Esophagus muscularis mucosa (tissue), 4 donors: ENCODE results near the gene HOXB7. TPM values are rescaled to one million over a fixed set of nuclear protein-coding genes. Genes with fewer than 3 reads are reported as not detected.

Source experiments
- DNase-seq: peaks from one replicate; pipeline ENCODE4 v3.0.0-alpha.2; 2017; ENCODE audit errors: extremely low spot score
- H3K27ac ChIP-seq, 4 donors: fragments of 200-600 bp; sonication (generic); replicated peaks in 1 of 4; 1 replicate in 3 of 4; 2 replicates in 1 of 4; pipeline ENCODE4 v1.5.1; 2016 to 2019; ENCODE audit warnings: mild to moderate bottlenecking in 1 of 4
- H3K27me3 ChIP-seq, 4 donors: fragments of 200-600 bp; sonication (generic); one replicate each; pipeline versions ENCODE4 v1.5.1 to v1.6.0; 2016 to 2019
- H3K36me3 ChIP-seq, 4 donors: fragments of 200-600 bp; sonication (generic); one replicate each; pipeline ENCODE4 v1.5.1; 2016 to 2019
- H3K4me1 ChIP-seq, 4 donors: fragments of 200-600 bp; sonication (generic); one replicate each; pipeline ENCODE4 v1.5.1; 2016 to 2019
- H3K4me3 ChIP-seq, 4 donors: fragments of 200-600 bp; sonication (generic); 1 replicate in 2 of 4; 2 replicates in 2 of 4; pipeline ENCODE4 v1.5.1; 2016 to 2019; ENCODE audit warnings: mild to moderate bottlenecking in 4 of 4, moderate library complexity in 1 of 4
- H3K9me3 ChIP-seq, 4 donors: fragments of 200-600 bp; sonication (generic); 1 replicate in 3 of 4; 2 replicates in 1 of 4; pipeline ENCODE4 v1.5.1; 2016 to 2019
- EP300 ChIP-seq: sonication (generic); formaldehyde crosslinking; IDR thresholded peaks from one replicate; pipeline ENCODE4 v1.6.1; 2017; ENCODE audit warnings: antibody characterized with exemption
- POLR2A ChIP-seq: fragments of 450-650 bp; IDR thresholded peaks from one replicate; pipeline ENCODE4 v1.6.1; 2017; ENCODE audit warnings: antibody characterized with exemption, moderate library complexity, mild to moderate bottlenecking, low read depth
- POLR2AphosphoS5 ChIP-seq, 2 donors: sonication (generic); formaldehyde crosslinking; IDR thresholded peaks; one replicate each; pipeline ENCODE4 v1.6.1; 2017; ENCODE audit warnings: antibody characterized with exemption in 2 of 2
- WGBS: methylation state at CpG from one replicate; pipeline ENCODE4 v1.1.5; 2018; 5-methylcytosine and 5-hydroxymethylcytosine counted together
- intact Hi-C: fragments of 100-400 bp; cut with DNase I; formaldehyde crosslinking; loops from one replicate; pipeline ENCODE4 v1.15.1; 2023
- total RNA-seq, 4 donors: library from RNA; depleted of rRNA; stranded (reverse); fragments of >200 nt; gene quantifications; one replicate each; pipeline versions ENCODE4 v1.1.0 to v1.2.1, GENCODE V29; 2016
- TF ChIP-seq, protein P1 (sequence below), 3 experiments: fragments of 200-600 bp in 2 of 3; fragments of 450-650 bp in 1 of 3; sonication (generic) in 2 of 3; IDR thresholded peaks; one replicate each; pipeline ENCODE4 v1.5.1; 2017 to 2019; ENCODE audit warnings: antibody characterized with exemption in 3 of 3, mild to moderate bottlenecking in 2 of 3, moderate library complexity in 1 of 3

Gene HOXB7
- total RNA-seq, 4 donors from 2014 or later = 0.52 to 1.7 (median 0.66) TPM

DNA sequence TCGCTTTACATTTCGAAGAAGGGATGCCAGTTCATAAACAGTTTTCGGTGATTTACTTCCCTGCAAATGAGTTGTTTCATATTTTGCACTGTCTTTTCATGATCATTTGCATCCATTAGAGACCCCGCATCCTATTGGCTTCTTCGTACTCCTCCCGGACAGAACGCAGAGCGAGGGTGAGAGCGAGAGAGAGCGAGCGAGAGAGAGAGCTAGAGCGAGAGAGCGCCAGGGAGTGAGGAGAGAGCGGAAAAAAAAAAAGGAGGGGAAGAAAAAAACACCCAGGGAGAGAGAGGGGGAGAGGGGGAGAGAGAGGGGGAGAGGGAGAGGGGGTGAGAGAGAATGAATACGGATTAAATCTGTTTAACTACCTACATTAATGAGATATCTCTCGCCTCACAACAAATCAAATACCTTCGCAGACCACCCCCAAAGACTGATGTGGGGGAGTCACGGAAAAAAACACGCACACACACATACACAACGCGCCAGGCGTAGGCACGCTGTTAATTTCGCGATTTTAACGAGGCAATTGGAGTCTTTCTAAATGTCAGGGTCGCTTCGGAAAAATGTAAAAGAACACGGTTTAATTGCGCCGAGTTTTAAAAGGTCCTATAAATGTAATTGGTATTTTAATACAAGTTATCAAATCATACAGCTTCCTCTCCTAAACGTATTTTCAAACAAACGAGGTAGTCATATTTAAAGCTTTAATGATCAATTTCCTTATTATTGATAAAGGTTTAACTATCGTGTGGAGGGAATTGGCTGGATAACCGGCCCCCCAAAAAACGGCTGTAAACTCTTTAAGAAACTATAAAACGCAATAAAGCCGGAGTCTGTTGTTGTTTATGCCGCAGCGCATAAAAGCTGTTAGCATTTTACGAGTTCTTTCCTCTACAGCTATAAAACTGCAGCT, 4.5 kb upstream of the HOXB7 start, which contains the start of gene HOXB8:
Gene HOXB8, minus strand, starts transcription at position 246 of the 916 bp plus-strand sequence. CDS start 588 bp downstream, outside the sequence.
- H3K9me3 ChIP-seq = no peaks in the 10 kb centered on the region
- TF ChIP-seq POLR2A (no peak), EP300 (no peak), POLR2AphosphoS5 (IDR thresholded peaks at IDR 0.05) (no peak)
- TF ChIP-seq, protein P1, sequence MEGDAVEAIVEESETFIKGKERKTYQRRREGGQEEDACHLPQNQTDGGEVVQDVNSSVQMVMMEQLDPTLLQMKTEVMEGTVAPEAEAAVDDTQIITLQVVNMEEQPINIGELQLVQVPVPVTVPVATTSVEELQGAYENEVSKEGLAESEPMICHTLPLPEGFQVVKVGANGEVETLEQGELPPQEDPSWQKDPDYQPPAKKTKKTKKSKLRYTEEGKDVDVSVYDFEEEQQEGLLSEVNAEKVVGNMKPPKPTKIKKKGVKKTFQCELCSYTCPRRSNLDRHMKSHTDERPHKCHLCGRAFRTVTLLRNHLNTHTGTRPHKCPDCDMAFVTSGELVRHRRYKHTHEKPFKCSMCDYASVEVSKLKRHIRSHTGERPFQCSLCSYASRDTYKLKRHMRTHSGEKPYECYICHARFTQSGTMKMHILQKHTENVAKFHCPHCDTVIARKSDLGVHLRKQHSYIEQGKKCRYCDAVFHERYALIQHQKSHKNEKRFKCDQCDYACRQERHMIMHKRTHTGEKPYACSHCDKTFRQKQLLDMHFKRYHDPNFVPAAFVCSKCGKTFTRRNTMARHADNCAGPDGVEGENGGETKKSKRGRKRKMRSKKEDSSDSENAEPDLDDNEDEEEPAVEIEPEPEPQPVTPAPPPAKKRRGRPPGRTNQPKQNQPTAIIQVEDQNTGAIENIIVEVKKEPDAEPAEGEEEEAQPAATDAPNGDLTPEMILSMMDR (IDR thresholded peaks at IDR 0.05) = no peak
- intact Hi-C loops = loop anchor here (5.0 kb wide), 1 partner anchor 278 kb away; no protein-coding TSS in a partner anchor
- no peak for DNase-seq
- H3K4me3 ChIP-seq = peak within 1 kb of the TSS in 3 of 4 donors; percentile 6 to 37 (median 11)
- H3K27ac ChIP-seq = no peak within 1 kb of the TSS
- H3K4me1 ChIP-seq = peaks cover 45 to 70% (median 62%) of the 10 kb centered on the region in 4 donors
- no peaks in the 10 kb centered on the region for H3K36me3 ChIP-seq
- peaks cover 37 to 100% (median 94%) of the 10 kb centered on the region in 4 donors for H3K27me3 ChIP-seq
- 12% methylated on average over 41 of the region's 41 CpGs for WGBS

DNA sequence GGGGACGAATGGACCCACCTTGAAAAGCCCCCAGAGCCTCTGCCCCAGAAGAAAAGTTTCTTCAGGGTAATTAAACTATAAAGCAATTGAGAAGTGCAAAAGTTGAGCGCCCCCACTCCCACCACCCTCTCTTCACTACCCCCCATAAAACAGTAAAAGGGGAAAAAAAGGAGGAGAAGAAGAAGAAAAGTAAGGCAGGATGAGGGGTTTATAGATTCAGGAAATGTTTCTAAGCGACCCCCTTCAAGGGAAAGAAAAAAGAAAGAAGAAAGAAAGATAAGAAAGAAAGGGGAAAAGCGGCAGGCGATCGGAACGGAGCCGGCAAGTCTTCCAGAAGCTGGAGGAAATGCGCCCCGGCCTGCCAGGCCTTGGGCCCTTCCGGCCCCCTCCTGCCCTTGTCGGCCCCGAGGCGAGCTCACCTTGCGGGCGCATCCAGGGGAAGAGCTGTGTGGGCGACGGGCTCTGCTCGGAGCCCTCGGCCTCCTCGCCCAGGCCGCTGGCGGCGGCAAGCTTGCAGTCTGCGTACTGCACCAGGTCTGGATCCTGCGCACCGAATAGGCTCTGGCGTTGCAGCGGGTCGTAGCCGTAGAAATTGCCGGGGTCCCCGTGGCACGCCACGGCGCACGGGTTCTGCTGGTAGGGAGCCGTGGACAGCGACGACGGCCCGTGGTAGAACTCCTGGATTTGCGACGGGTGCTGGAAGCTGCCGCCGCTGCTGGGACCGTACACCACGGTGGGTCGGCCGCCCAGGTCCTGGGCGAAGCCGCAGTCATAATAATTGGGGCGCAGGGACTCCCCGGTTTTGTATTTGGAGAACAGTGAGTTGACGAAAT, 3.3 kb upstream of the HOXB7 start:
- intact Hi-C loops = no loop called here
- TF ChIP-seq POLR2A (no peak), EP300 (no peak), POLR2AphosphoS5 (IDR thresholded peaks at IDR 0.05) (no peak)
- TF ChIP-seq, protein P1 (IDR thresholded peaks at IDR 0.05) = no peak
- no peak for DNase-seq

DNA sequence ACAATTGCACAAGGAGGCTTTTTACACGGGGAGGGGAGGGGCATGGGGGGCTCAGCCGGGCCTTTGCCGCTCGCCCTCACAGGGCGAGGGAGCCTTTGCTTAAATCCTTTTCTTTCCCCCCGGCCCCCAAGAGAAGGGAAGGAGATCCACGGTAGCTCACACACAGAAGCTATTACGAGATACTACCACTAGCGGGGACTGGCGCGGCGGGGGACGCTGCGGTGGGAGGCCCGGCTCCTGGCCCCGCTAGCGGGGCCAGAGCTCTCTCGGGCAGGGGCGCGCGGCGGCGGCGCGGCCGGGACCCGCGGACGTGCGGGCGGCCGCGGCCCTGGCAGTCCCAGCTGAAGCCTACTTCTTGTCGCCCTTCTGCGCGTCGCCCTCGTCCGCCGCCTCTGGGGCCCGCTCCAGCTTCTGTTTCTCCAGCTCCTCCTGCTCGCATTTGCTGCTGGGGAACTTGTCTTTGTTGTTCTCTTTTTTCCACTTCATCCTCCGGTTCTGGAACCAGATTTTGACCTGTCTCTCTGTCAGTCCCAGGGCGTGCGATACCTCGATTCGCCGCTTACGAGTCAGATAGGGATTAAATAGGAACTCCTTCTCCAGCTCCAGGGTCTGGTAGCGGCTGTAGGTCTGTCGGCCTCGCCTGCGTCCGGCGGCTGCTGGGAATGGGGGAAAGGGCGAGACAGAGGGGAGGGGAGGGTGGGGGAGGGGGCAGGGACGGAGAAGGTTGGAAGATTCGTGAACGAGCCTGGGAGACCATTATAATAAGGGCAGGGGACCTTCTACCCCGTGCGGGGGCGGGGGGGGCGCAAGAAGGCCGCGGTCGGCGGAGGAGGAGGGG, 2.3 kb upstream of the HOXB7 start:
- no peak for DNase-seq
- no peak for TF ChIP-seq POLR2AphosphoS5 (IDR thresholded peaks at IDR 0.05)
- TF ChIP-seq, protein P1 (IDR thresholded peaks at IDR 0.05) = peak in 1 of 3 experiments; percentile 34
- no peak for TF ChIP-seq EP300
- no peak for TF ChIP-seq POLR2A
- peaks cover 52 to 60% (median 59%) of the 10 kb centered on the region in 4 donors for H3K4me1 ChIP-seq
- H3K36me3 ChIP-seq = no peaks in the 10 kb centered on the region
- H3K27ac ChIP-seq = no peak overlapping the region
- peak overlapping the region; percentile 27 to 63 (median 44) for H3K4me3 ChIP-seq
- no peaks in the 10 kb centered on the region for H3K9me3 ChIP-seq
- intact Hi-C loops = no loop called here
- H3K27me3 ChIP-seq = peaks cover 38 to 100% (median 95%) of the 10 kb centered on the region in 4 donors
- WGBS = 2% methylated on average over 52 of the region's 67 CpGs

More for the DNA sequence above, 3.3 kb upstream of the HOXB7 start:
- WGBS = 8% methylated on average over 45 of the region's 55 CpGs
- H3K27me3 ChIP-seq = peaks cover 38 to 100% (median 94%) of the 10 kb centered on the region in 4 donors
- no peaks in the 10 kb centered on the region for H3K36me3 ChIP-seq
- peaks cover 52 to 70% (median 68%) of the 10 kb centered on the region in 4 donors for H3K4me1 ChIP-seq
- H3K4me3 ChIP-seq = peak overlapping the region in 3 of 4 donors; percentile 11 to 45 (median 37)
- H3K9me3 ChIP-seq = no peaks in the 10 kb centered on the region
- H3K27ac ChIP-seq = no peak overlapping the region

DNA sequence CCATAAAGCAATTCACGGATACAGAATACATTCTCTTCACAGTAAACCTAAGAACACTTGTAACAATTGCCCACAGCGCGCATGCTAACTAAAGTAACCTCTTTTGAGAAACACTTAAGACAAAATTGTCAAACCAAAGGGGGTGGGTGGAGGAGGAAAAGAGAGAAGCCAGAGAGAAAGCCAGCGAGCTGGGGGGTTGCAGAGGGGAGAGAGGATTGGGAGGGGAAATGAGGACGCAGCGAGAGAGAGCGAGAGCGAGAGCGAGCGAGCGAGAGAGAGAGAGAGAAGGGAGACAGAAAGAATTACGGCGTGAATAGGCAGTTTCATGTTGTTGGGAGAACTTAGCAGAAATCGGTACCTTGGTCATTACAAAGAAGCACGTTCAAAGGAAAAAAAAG, 1.6 kb upstream of the HOXB7 start:
- H3K36me3 ChIP-seq = no peaks in the 10 kb centered on the region
- DNase-seq = no peak
- H3K9me3 ChIP-seq = no peaks in the 10 kb centered on the region
- no peak overlapping the region for H3K27ac ChIP-seq
- H3K27me3 ChIP-seq = peaks cover 38 to 100% (median 92%) of the 10 kb centered on the region in 4 donors
- intact Hi-C loops = no loop called here
- H3K4me3 ChIP-seq = peak overlapping the region; percentile 27 to 63 (median 44)
- H3K4me1 ChIP-seq = peaks cover 48 to 54% (median 53%) of the 10 kb centered on the region in 4 donors
- 4% methylated on average over 15 of the region's 15 CpGs for WGBS
- TF ChIP-seq EP300 (no peak), POLR2AphosphoS5 (IDR thresholded peaks at IDR 0.05) (no peak), POLR2A (no peak)
- TF ChIP-seq, protein P1 (IDR thresholded peaks at IDR 0.05) = no peak
